Cardiac fibroblast (primary cell): ENCODE data around the gene PTPRT.

Experiments
- DNase-seq, 2 donors: peaks; one replicate each; pipeline versions ENCODE4 v3.0.0 to v3.0.0-alpha.2; 2010; ENCODE audit warnings: low read depth in 2 of 2
- H3K4me3 ChIP-seq, 2 donors: replicated peaks in 1 of 2; 1 replicate in 1 of 2; 2 replicates in 1 of 2; pipeline ENCODE4 v1.5.1; 2011; ENCODE audit warnings: low read depth in 2 of 2, low read length in 2 of 2, mild to moderate bottlenecking in 2 of 2, moderate library complexity in 1 of 2
- TF ChIP-seq, protein P1 (sequence below): IDR thresholded peaks from one replicate; pipeline ENCODE4 v1.5.1; 2011; ENCODE audit warnings: low read depth, mild to moderate bottlenecking, low read length, inconsistent platforms

Gene PTPRT

DNA sequence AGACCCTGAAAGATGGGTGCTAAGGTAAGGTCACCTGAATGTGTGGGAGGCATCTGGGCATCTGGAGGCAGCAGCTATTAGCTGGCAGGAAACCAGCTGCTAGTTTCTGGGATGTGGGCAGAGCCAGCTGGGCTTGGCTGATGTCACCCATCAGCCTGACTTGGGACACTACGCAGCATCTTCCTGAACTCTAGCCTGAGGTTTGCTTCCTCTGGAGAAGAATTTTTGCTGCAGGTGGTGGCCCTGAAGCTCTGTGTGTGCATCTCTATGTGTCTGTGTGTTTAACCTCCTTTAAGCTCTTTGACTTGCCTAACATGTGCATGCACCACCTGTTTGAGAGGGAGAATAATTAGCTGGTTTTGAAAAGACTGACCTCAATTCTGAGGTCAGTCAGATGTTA, 1106.4 kb downstream of the PTPRT start:
- no peak for DNase-seq
- TF ChIP-seq, protein P1, sequence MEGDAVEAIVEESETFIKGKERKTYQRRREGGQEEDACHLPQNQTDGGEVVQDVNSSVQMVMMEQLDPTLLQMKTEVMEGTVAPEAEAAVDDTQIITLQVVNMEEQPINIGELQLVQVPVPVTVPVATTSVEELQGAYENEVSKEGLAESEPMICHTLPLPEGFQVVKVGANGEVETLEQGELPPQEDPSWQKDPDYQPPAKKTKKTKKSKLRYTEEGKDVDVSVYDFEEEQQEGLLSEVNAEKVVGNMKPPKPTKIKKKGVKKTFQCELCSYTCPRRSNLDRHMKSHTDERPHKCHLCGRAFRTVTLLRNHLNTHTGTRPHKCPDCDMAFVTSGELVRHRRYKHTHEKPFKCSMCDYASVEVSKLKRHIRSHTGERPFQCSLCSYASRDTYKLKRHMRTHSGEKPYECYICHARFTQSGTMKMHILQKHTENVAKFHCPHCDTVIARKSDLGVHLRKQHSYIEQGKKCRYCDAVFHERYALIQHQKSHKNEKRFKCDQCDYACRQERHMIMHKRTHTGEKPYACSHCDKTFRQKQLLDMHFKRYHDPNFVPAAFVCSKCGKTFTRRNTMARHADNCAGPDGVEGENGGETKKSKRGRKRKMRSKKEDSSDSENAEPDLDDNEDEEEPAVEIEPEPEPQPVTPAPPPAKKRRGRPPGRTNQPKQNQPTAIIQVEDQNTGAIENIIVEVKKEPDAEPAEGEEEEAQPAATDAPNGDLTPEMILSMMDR = no peak
- H3K4me3 ChIP-seq = no peak overlapping the region

DNA sequence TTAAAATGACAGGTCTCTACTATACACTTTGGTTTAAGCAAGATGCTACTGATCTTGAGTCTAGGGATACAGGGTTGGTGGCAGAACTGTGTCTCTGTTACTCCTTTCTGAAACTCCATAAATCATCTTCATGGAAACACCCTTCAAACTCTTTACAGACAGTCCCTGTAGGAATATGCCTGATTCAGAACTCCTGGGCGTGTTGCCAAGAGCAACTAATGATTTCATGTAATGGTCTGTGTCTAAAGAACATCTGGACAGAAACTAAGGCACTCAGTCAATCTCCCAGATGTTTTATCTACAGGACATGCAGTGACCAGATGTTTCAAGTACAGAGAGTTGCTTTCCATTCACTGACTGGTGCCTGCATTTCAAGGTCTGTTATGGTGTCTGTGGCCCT, 1107.1 kb downstream of the PTPRT start:
- DNase-seq = peak; percentile 16 to 43
- H3K4me3 ChIP-seq = no peak overlapping the region
- TF ChIP-seq, protein P1 = no peak

DNA sequence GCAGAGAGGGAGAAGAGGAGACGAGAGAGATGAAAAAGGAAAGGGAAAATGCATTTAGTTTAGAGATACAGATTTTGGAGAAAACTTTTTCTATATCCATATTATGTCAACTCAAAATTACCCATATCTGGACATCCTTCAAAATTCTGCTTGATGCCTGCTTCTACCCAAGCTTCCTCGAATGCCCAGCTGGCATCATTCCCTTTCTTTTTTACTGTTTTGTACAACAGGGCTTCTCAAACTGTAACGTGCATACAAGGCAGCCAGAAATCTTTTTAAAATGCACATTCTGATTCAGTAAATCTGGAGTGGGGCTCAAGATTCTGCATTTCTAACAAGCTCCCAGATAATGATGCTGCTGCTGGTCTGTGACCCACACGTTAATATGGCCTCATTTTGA, 1108.8 kb downstream of the PTPRT start:
- DNase-seq = no peak

DNA sequence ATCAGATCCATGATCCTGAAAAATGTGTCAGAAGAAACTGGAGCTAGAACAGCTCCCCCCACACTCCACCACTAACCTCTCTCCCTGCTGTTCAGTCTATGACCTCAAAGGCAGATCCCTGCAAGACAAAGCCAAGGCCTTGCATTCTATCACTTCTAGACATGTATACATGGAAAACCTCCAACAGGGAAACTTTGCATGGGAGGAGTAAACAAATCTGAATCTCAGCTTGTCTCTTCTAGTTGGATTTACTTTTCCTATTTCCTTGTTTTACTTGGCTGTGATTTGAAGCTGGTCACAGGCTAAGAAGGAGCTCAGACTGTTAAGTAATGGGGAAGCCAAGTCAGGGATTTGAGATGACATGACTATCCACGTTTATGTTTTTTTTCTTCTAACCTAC, 1114.8 kb downstream of the PTPRT start:
- TF ChIP-seq, protein P1 = no peak
- DNase-seq = no peak

More for the DNA sequence above, 1108.8 kb downstream of the PTPRT start:
- no peak overlapping the region for H3K4me3 ChIP-seq
- TF ChIP-seq, protein P1 = no peak

DNA sequence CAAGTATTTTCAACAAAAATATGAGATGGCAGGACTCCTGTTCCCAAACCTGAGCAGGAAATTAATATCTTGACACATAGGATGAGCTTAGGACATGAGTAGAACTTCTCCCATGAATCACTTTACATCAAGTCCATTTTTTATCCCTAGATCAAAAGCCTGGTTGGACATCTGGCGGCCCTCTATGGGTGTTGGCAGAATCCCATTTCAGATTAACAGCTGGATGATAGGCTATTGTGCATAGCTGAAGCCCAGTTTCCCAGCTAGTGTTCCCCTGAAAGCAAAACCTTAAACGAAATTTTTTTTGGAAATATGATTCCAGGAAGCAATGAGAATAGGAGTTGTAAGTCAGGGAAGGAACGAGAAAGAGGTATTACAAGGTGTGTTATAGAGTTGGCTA, 1122.1 kb downstream of the PTPRT start:
- TF ChIP-seq, protein P1 = no peak
- no peak for DNase-seq
- no peak overlapping the region for H3K4me3 ChIP-seq

More for the DNA sequence above, 1114.8 kb downstream of the PTPRT start:
- H3K4me3 ChIP-seq = no peak overlapping the region

DNA sequence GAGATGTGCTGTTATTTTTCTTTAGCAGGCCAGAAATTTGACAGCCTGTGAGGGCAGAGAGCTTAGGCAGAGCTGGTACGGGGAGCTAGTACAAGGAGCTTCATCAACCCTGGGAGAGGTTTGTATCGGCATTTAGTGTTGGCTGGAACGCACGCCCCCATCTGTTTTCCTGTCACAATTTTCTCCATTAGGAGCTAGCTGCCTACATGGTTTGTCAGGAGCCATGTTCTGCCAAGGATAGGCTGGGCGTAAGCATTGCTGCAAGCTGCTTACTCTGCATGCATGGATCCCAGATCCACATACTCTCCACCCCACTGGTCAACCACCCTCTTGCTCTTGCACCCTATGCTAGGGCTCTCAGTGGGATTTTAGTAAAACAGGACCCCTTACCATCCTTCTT, 1122.5 kb downstream of the PTPRT start:
- TF ChIP-seq, protein P1 = no peak
- no peak overlapping the region for H3K4me3 ChIP-seq
- no peak for DNase-seq

DNA sequence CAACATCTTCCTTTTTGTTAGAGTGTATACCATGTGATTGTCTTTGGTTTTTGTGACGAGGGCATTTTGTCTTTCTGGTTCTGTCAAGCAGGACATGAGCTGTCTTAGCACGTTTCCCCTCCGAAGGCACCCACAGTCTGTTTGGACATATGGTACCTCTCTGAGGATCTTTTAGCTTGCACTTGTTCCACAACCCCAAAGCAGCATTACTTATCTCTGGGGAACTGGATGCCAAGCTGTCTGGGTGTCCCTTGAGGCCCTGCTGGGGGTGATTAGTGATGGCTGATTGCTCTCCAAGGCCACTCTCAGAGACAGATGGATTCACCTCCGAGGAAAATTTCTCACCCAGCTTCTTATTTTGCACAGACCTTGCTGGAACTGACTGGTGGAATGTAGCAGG, 1126.6 kb downstream of the PTPRT start:
- no peak for DNase-seq
- TF ChIP-seq, protein P1 = no peak
- no peak overlapping the region for H3K4me3 ChIP-seq
